ENCODE measurements around the gene GRAP.

The GRAP gene

DNA sequence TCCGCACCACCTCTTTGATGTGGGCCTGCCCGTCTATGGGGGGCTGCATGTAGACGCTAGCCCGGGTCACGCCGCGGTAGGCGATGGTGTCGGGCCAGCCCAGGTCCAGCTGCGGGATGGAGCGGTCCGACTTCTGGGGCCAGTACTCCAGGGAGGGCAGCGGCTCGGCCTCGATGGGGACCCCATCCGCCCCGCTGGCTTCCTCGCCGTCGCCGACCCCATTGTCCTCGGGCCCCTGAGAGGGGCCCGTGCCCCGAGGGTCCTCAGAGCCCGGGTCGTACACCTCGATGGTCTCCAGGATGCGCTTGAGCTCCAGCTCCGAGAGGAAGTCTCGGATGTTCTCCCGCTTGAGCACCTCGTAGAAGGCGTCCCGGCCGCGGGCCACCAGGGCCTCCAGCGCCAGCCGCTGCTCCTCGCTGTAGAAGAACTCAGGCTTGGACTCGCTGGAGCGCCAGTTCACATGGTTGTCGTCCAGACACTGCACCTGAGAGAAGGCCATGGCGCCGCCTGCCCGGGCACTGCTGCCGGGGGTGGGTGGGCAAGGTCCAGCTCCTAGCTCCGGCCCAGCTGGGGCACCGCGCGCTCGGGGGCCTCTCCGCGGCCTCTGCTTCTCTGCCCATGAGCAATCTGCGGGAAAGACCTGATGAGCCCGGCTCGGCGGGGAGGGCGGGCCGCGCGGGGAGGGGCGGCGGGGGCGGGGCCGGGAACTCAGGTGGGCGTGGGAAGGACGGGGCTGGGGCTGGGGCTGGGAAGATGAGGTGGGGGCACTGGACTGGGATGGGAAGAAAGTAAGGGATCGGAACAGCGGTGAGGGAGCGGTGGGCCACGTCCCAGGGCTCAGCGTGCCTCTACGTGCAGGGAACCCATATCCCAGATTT is 43.0 kb downstream of the GRAP start:
- peak in 1 of 56 donors; percentile 37 for DNase-seq

DNA sequence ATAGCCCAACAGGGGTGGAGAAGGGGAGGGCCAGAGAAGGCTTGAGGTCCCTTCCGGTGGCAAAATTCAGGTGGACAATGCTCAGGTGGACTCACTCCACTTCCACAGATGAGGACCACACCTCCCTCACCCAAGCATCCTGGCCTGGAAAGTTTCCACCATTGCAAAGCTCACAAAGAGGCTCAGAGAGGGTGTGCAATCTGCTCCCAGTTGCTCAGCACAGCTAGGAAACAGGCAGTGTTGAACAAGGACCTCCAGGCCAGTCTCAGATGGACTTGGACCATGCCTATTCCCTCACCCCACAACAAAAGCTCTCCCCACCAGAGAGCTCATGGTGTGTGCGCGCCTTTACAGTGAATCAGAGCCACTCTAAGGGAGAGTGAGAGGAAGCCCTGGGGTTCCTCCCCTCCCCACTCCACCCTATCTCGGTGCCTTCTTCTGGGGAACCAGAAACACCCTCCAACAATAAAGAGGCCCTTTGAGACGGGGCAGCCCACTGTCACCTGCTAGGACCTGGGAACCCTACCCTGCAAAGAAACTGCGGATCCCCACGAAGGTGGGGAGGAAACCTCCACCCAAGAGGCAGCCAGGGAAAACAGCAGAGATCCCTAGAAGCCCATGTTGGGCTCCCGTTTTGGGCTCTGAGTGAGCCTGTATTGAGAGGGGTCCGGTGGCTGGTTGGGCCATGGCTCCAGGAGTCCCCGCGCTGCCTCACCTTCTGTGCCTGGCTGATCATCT is 43.8 kb downstream of the GRAP start:
- no peak for DNase-seq

DNA sequence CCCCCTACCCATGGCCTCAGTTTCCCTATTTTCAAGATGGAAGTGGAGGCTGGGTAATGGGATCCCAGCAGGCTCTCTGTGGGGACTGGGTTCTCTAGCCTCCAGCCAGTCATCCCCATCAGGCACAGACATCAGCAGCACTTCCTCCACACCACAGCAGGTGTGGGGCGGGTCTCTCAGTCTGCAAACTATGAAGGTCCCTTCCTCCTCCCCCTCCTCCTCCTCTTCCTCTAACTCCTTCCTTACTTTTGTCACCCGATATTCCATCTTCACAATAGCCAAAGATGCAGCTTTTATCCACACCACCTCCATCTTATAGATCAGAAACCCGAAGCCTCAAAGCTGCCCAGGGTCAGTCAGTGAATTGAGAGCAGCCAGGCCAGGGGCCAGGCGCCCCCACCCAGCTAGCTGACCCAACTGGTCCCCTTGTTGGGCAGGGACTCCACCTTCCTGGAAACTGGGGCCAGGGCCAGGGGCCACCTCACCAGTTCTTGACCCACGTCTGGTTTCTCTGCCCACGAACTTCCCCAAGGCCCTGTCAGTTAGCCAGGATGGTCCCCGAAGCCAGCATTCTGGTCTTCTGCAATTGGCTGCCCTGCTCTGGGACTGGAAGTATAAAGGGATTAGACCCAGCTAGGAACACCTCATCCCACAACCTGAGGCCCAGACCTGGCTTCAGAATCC is 44.7 kb downstream of the GRAP start:
- DNase-seq = no peak

DNA sequence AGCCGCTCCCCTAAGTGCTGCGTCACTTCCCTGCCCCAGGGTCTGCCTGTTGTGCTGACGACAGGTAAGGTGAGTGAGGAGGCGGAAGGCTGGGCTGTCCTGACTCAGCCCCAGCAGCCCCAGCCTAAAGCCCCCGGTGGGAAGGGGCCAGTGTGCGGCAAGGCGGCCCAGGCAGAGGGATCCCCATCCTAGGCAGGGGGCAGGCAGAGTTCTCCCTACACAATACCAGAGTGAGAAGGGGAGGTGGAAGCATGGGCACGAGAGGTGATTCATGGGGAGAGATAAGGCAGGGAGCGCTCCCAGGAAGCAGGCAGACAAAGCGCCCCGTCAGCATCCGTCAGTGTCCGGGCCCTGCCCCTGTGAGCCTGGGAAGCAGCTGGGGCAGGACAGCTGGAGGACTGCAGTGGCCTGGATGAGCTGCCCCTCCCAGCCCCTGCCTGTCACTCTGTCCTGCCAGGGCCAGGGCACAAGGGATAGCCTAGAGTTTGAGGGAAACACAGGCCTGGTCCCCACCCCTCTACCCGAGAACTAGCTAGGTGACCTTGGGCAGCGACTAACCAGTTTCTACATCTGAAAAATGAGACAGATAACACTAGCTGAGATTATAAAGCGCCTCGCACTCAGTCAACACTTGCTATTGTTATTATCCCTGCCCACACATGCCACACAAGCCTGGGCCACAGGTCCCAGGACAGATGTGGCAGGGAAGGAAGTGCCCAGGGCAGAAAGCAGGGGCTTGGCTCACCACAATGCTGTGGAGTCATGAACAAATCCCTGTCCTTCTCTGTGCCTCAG is 46.0 kb downstream of the GRAP start:
- DNase-seq = no peak

DNA sequence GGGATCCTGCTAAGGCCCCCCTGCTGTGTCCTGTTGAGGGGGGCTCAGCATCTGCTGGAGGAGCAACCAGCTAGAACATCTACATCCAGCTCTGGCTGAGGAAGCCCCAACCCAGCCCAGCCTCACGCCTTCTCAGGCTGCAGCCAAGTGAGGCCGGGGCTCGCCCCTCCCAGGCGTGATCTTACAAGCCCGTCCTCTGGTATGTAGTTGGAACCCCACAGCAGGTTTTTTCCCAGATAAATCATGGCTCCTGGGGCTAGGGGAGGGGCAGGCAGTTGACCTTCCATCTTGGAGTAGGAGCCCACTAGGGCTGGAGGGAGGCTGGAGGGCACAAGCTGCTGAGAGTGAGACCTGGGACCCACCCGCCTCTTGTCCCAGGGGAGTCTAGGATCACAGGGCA is 46.8 kb downstream of the GRAP start:
- DNase-seq = no peak

DNA sequence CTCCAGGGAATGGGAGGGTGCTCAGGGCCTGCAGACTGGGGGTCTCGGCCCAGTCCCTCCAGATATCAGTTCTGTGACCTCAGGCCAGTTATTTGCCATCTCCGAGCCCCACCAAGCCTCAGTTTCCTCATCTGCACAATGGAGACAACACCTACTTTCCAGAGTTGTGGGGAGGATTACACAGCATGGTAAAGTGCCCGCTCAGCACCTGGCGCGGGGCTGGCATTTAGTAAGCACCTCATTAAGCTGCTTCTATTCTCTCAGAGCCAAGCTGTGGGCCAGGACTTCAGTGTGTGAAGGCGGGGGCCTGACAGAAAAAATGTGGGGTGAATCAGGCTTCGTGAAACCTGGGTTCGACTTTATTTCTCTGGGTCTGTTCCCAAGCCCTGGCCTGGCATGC is 47.4 kb downstream of the GRAP start:
- no peak for DNase-seq

DNA sequence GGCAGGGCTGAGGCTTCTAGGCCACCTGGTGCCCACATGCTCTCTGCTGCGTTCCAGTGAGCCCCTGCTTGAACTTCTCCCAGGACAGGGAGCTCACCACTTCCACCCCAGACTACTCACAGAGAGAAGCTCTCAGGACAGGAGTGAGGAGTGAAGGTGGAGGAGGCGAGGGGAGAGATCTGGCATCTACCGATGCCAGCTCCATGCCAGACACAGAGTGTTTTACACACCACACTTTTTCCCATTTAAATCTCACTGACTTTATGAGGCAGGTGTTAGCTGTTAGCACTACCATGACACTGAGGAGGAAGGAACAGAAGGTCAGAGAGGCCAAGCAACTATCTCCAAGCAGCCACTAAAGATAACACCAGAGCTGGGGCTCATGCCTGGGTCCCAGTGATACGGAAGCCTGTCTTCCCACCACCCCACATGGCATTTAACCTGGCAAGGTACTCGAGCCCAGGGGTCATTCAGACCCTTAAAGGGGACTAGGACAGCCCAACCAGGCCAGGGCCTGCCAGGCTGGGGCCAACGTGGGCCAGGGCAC is 49.0 kb downstream of the GRAP start:
- no peak for DNase-seq

DNA sequence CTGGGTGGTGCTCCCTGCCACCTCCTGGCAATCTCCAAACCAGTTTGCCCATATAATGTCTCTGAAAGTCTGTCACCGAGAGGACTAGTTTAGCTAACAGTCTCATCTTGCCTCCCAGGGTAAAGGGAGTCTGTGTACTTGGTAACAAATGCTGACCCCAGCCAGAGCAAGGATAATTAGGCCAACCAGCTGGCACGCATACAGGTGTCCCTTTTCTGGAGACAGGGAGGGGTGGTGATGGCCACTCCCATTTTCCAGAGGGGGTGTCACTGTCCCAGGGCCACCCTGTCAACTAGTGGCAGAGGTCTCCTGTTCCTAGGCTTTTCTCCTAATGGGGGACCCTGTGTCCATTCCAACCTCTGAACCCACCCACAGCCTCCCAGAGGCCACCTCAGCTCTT is 50.3 kb downstream of the GRAP start:
- DNase-seq = no peak

DNA sequence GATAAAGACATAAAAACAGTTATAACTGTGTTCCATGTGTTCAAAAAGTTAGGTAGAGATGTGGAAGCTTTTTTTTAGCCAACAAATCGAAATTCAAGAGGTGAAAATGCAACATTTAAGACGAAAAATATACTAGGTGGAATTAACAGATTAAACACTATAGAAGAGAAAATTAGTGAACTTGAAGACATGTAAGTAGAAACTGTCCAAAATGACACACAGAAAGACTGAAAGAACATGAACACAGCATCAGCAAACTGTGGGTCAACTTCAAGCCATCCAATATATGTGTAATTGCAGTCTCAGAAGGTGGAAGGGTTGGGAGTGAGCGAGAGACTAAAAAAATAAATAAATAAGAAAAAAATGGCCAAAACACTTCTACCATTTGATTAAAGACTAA is 51.5 kb downstream of the GRAP start:
- DNase-seq = no peak

DNA sequence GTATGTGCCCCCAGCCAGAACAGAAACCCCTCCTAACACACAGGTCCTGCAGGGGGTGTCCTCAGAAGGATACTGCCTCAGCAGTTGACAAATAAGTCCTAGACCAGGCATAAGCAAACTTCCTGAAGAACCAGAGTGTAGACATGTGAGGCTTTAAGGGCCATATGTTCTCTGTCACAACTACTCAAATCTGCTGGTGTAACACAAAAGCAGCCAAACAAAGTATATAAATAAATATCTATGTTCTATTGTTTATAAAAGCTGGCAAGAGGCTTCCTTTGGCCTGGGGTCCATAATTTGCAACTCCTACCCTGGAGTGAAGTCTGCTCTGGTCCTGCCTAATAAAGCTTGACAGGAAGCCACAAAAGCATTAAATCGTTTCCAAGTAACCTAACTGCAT is 52.1 kb downstream of the GRAP start:
- no peak for DNase-seq

DNA sequence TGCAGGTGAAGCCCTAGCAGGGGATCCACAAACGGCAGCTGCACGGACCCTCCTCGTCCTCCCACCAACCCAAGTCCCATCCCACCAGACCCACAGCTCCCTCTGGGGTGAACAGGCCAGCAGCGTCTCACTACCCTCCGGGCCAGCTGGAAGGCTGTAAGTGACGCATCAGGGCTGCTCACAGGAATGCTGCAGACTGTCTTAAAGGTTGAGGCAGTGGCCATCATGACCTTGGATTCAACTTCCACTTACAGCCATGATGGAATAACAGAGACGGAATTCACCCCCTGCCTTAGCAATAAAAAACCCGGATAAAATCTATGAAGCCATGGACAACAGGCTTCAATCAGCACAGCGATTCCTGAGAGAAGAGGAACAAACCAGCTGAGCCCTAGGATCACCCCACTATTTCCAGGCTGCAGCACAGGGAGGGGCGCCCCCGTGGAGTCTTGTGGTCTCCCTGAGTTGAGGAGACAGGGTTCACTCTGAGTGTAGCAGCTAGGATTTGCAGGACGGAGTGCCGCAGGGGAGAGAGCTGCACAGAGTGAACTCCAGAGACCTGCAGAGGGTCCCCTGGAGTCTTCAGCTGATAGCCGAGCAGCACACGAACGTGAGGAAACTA is 52.7 kb downstream of the GRAP start:
- DNase-seq = no peak

DNA sequence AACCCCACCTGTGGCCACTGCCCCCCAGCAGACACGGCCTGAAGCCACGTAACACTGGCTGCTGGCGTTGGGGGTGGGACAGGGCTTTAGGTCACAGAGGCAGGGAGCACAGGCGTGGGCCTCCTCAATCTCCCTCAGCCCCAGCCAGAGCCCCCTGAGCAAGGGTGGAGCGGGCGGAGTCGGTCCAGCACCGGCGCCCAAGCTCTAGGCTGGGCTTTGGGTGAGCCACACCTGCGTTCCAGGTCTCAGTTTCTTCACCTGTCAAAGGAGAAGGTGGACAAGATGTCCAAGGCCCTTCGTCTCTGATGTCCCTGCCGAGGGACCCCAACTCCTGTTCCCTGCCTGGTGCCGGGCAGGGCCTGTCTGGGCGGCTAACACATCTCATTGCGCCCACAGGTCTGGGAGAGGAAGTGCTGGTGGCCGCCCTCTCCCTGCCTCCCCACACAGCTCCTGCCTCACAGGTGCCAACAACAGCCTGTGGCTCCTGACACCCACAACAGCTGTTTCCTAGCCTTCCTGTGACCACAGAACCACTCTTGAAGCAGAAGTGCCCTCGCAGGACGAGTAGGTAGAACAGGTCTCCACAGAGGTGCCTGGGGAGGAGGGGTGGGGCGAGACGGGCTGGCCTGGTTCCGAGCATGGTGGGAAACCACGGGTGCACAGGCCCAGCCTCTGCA is 54.2 kb downstream of the GRAP start:
- no peak for DNase-seq

DNA sequence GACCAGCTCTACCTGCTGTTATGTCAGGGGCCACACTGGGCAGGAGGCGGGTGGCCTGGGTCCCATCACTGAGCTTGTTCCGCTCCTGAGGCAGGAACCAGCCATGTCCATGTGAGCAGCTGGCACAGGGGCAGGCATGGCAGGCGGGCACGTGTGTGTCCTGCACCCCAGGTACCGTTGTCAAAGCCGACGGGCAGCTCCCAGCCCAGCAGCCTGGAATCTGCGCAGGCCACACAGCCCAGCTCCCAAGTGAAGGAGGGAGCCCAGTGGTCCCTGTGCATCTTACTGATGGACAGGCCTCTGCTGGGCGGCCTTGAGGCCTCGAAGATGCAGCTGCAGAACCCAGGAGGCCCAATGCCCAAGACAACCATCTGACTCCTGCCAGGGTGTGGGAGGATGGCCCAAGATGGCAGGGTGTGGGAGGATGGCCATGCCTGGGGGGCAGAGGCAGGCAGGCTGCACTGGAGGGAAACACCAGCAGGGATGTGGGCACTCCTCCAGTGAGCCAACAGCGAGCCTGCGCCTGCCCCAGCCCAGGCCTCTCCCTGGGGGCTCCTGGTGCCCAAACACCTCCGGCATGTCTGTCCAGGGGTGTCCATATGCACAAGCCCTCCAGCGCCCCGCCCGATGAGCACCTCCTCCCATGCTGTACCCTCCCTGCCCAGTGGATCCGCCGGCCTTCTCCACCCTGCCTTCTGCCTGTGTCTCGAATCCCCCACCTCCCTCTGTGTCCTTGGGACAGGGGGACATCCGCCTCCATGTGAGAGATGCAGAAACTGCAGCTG is 55.0 kb downstream of the GRAP start:
- DNase-seq = no peak

DNA sequence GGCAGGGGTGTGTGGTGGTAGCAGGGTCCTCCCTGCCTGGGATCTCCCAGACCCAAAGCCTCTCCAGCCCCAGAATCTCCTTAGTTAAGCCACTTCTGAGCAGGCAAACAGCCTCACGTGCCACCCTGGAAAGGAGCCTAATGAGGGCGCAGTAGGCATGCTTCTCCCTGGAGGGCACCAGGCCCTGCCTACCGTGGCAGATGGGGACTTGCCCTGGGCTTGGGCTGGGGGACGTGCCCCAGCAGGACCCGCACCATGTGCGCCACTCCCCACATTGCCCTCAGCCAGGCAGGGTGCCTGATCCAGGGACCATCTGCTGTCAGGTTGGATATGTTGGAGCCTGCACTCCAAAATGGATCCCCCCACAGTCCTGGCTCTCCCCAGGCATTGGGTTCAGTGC is 56.4 kb downstream of the GRAP start:
- no peak for DNase-seq

DNA sequence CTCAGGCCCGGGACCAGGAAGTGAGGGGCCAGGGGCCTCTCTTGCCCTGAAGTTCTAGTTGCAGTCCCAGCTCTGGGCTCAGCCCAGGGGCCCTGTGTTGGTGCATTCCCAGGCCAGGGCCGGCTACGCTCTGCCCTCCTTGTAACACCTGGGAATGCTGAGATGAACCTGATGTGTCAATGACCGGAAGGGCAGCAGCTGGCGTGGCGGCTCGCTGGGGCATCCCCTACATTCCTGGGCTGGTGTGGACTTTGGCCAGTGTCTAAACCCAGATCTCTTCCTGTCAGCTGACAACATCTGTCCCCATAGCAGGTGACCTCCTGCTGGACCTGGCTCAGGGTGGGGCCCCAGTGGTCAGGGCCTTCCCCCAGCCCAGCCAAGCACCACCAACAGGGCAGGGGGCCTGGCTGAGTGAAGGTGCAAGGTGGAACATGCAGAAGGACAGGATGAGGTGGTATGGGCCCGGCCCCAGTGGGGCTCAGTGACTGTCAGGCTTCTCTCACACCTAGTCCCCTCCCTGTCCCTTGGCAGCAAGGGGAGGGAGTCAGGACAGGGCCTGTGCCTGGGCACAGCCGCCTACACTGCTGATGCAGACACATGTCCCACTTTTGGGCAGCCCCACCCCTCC is 58.1 kb downstream of the GRAP start:
- no peak for DNase-seq

DNA sequence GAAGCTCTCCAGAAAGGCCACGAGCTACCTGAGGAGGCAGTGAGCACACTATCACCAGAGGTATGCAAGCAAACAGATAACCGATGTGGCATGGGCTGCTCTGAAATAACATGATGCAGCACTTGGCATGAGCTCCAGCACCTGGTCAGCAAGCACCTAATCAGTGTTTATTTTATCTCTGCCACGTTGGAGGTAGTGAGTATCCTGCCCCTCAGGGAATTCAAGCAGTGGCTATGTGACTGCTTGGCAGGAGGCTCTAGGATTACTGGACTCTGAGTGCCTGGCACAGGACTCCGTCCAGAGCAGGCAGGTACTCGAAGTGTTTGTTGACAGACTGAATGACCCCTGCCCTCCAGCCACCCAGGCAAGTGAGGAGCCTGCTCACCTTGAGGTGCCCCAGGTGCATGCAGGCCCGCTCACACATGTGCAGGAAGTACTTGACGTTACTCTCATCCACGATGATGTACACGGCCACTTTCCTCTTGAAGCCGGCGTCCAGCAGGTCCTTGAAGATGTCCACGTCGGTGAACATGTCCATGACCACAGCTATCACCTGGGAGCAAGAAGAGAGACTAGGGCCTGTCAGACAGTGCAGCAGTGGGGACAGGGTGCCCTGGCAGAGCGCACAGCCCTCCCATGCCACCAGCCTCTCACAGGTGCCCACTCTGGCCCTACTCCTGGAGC is 58.8 kb downstream of the GRAP start:
- DNase-seq = no peak

DNA sequence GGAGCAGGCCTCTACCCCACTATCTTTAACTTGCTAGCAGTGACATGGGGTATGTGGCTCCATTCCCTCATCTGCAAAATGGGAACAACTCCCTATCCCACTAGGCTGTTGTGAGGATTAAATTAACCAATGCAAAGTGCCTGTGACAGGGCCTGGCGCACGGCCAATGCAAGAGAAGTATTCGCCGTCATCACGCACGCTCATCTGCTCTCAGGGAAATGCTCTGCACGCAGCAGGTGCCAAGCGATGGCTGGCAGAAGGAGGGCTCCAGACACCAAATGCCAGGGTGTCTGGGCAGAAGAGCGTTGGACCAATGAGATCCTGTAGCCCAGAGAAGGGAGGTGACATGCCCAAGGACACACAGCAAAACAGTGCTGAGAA is 59.5 kb downstream of the GRAP start:
- DNase-seq = no peak

DNA sequence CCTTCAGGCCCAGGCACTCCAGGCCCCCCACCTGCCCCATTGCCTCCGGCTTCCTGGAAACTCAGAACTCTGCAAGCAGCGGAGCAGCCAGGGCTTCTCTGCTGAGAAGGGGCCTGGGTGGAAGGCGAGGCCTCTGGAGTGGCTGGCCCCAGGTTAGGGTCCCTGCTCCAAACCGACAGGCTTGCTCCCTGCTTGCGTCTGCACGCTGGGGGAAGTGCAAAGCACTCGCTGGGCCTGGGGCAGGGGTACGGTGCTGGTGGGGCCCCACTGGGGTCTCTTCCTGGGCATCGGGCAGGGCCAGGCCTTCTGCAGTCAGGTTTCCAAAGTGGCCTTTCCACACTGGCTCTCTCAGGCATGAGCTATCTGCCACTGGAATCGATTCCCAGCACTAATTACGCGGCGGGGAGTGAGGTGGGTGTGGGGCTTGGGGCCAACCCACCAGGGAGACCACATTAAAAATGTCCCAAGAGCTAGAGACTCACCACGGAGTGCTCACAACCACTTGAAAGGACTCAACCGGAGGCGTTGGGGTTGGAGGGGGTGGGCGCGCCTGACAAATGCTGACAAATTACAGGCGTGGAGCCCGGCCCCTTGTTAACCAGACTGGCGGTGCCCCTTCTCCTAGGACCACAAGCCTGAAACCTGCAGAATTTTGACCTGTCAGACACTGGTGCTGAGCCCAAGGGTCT is 60.1 kb downstream of the GRAP start:
- DNase-seq = no peak
